GM13976 (cell line): ENCODE results near the gene SYNPO2.

Experiments
- DNase-seq: peaks from one replicate; pipeline ENCODE4 v3.0.0; 2012; ENCODE audit warnings: low spot score
- in situ Hi-C: fragments of 300-500 bp; cut with MboI; formaldehyde crosslinking; loops from one replicate; pipeline ENCODE4 v1.12.0; 2022; ENCODE audit warnings: low sequenced_read_pairs, mixed read lengths, inconsistent platforms; ENCODE audit not compliant: unreplicated experiment
- TF ChIP-seq, protein P1 (sequence below): IDR thresholded peaks from 2 replicates; pipeline ENCODE4 v1.5.1; 2012; ENCODE audit warnings: borderline replicate concordance, mild to moderate bottlenecking; ENCODE audit not compliant: insufficient read depth; ENCODE audit errors: extremely low read depth, missing control alignments, control extremely low read depth

The SYNPO2 gene

DNA sequence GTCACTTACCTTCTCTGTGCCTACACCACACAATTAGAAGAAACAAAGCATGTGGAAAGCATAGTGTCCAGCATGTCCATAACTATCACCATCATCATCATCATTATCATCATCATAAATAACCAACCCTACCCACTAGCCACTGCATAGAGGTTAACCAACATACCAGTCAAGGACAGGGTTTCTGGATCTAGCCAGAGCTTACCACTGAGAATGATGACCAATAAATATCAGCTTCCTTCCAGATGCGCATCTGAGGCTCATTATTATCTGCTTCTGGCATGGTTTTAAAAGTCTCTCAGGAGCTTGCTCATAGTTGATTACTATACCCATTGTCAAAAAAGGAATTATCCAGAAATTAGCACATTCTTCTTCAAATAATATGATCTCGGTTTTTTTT is 221.5 kb downstream of the SYNPO2 start:
- no peak for DNase-seq
- in situ Hi-C loops, result no loop called here
- TF ChIP-seq, protein P1, sequence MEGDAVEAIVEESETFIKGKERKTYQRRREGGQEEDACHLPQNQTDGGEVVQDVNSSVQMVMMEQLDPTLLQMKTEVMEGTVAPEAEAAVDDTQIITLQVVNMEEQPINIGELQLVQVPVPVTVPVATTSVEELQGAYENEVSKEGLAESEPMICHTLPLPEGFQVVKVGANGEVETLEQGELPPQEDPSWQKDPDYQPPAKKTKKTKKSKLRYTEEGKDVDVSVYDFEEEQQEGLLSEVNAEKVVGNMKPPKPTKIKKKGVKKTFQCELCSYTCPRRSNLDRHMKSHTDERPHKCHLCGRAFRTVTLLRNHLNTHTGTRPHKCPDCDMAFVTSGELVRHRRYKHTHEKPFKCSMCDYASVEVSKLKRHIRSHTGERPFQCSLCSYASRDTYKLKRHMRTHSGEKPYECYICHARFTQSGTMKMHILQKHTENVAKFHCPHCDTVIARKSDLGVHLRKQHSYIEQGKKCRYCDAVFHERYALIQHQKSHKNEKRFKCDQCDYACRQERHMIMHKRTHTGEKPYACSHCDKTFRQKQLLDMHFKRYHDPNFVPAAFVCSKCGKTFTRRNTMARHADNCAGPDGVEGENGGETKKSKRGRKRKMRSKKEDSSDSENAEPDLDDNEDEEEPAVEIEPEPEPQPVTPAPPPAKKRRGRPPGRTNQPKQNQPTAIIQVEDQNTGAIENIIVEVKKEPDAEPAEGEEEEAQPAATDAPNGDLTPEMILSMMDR, result no peak
